IMR-90 (cell line): Measurements from ENCODE around the gene WDR17. TPM values are rescaled to one million over a fixed set of nuclear protein-coding genes. Genes with fewer than 3 reads are reported as not detected.

ENCODE experiments used
- ATAC-seq: fragments of 200-7000 bp; cut with Tn5 transposase; 2 replicates; pipeline ENCODE4 v1.9.1; 2020; ENCODE audit warnings: low read depth, mild to moderate bottlenecking, moderate library complexity
- BruUV-seq: library from RNA; stranded (reverse); fragments of 400-500 nt; replicated peaks from 2 replicates; lab custom pipeline; 2021; lab: Mats Ljungman, UMichigan
- CTCF ChIA-PET: fragments of 300-600 bp; formaldehyde crosslinking; extraction: SDS; loops from one replicate; lab custom pipeline; 2021; ENCODE audit warnings: antibody characterized with exemption; lab: Yijun Ruan, JAX
- POLR2A ChIA-PET: fragments of 300-600 bp; sonication (Branson Sonifier 250); formaldehyde crosslinking; loops from one replicate; lab custom pipeline; 2022; ENCODE audit warnings: antibody characterized with exemption; ENCODE audit not compliant: unreplicated experiment; lab: Charles Lee
- DNase-seq: peaks from one replicate; pipeline ENCODE4 v3.0.0; 2013
- H2AFZ ChIP-seq: replicated peaks from 2 replicates; pipeline ENCODE3; 2013; ENCODE audit warnings: low read length, mild to moderate bottlenecking; ENCODE audit not compliant: poor library complexity
- H2AK5ac ChIP-seq: 2 replicates; pipeline ENCODE4 v1.6.1; 2013; ENCODE audit warnings: low read depth, low read length, inconsistent platforms
- H2AK9ac ChIP-seq: replicated peaks from 2 replicates; pipeline ENCODE3; 2013; ENCODE audit warnings: mild to moderate bottlenecking, low read depth, low read length, moderate library complexity; ENCODE audit not compliant: poor library complexity
- H2BK120ac ChIP-seq: 2 replicates; pipeline ENCODE4 v1.6.1; 2013; ENCODE audit warnings: low read depth, low read length, inconsistent platforms
- H2BK15ac ChIP-seq: 3 replicates; pipeline ENCODE4 v1.6.1; 2013; ENCODE audit warnings: low read depth, low read length, inconsistent platforms
- H2BK20ac ChIP-seq: 2 replicates; pipeline ENCODE4 v1.6.1; 2013; ENCODE audit warnings: low read depth, mild to moderate bottlenecking, inconsistent platforms, low read length, moderate library complexity
- H2BK5ac ChIP-seq: 2 replicates; pipeline ENCODE4 v1.6.1; 2013; ENCODE audit warnings: mild to moderate bottlenecking, low read depth, low read length, inconsistent platforms; ENCODE audit not compliant: poor library complexity, severe bottlenecking
- H3K14ac ChIP-seq: replicated peaks from 2 replicates; pipeline ENCODE4 v1.6.1; 2013; ENCODE audit warnings: low read depth, low read length, inconsistent platforms
- H3K18ac ChIP-seq: 2 replicates; pipeline ENCODE4 v1.6.1; 2013; ENCODE audit warnings: low read depth, low read length, control low read depth
- H3K23ac ChIP-seq: 2 replicates; pipeline ENCODE4 v1.6.1; 2013; ENCODE audit warnings: low read depth, low read length, inconsistent platforms
- H3K27ac ChIP-seq: 2 replicates; pipeline ENCODE4 v1.5.1; 2013; ENCODE audit warnings: mild to moderate bottlenecking, control low read depth, low read length; ENCODE audit not compliant: insufficient read depth
- H3K27me3 ChIP-seq: 2 replicates; pipeline ENCODE4 v1.6.1; 2013; ENCODE audit warnings: low read length; ENCODE audit not compliant: control insufficient read depth, insufficient read depth
- H3K36me3 ChIP-seq: 2 replicates; pipeline ENCODE4 v1.6.1; 2013; ENCODE audit warnings: low read length, mixed read lengths; ENCODE audit not compliant: control insufficient read depth, insufficient read depth
- H3K4ac ChIP-seq: 2 replicates; pipeline ENCODE4 v1.6.1; 2013; ENCODE audit warnings: low read depth, low read length, inconsistent platforms
- H3K4me1 ChIP-seq: 2 replicates; pipeline ENCODE4 v1.6.1; 2013; ENCODE audit warnings: low read length, mixed read lengths; ENCODE audit not compliant: control insufficient read depth, insufficient read depth
- H3K4me2 ChIP-seq: 2 replicates; pipeline ENCODE4 v1.6.1; 2013; ENCODE audit warnings: low read depth, mild to moderate bottlenecking, control low read depth, low read length, moderate library complexity
- H3K4me3 ChIP-seq: 2 replicates; pipeline ENCODE4 v1.5.1; 2013; ENCODE audit warnings: low read depth, mild to moderate bottlenecking, control low read depth, low read length, moderate library complexity; ENCODE audit not compliant: insufficient read depth
- H3K56ac ChIP-seq: 2 replicates; pipeline ENCODE4 v1.6.1; 2013; ENCODE audit warnings: low read length, inconsistent platforms; ENCODE audit not compliant: insufficient read depth; ENCODE audit errors: extremely low read depth
- H3K79me1 ChIP-seq, 2 experiments: 2 replicates each; pipeline ENCODE4 v1.6.1; 2013; ENCODE audit warnings: low read length in 2 of 2, inconsistent platforms in 1 of 2, low read depth in 1 of 2
- H3K9ac ChIP-seq: 2 replicates; pipeline ENCODE4 v1.6.1; 2013; ENCODE audit warnings: low read depth, low read length, control low read depth
- H3K9me1 ChIP-seq: 2 replicates; pipeline ENCODE4 v1.6.1; 2013; ENCODE audit warnings: low read length, inconsistent platforms; ENCODE audit not compliant: insufficient read depth
- H3K9me3 ChIP-seq: 2 replicates; pipeline ENCODE4 v1.6.1; 2013; ENCODE audit warnings: low read length; ENCODE audit not compliant: control insufficient read depth, insufficient read depth
- H4K20me1 ChIP-seq: 2 replicates; pipeline ENCODE4 v1.6.1; 2013; ENCODE audit warnings: low read length, inconsistent platforms; ENCODE audit not compliant: insufficient read depth
- H4K5ac ChIP-seq: 2 replicates; pipeline ENCODE4 v1.6.1; 2013; ENCODE audit warnings: mild to moderate bottlenecking, low read depth, low read length, control low read depth
- H4K8ac ChIP-seq, 2 experiments: 2 replicates each; pipeline ENCODE4 v1.6.1; 2013; ENCODE audit warnings: low read depth in 2 of 2, low read length in 2 of 2, control low read depth in 1 of 2, inconsistent platforms in 1 of 2
- H4K91ac ChIP-seq: 2 replicates; pipeline ENCODE4 v1.6.1; 2013; ENCODE audit warnings: low read depth, low read length, inconsistent platforms; ENCODE audit not compliant: insufficient read depth
- CHD1 ChIP-seq: IDR thresholded peaks from 2 replicates; pipeline ENCODE4 v1.6.1; 2012; ENCODE audit warnings: low read depth, low read length, improper control_type of control experiment
- RCOR1 ChIP-seq: IDR thresholded peaks from 2 replicates; pipeline ENCODE4 v1.6.1; 2012; ENCODE audit warnings: mild to moderate bottlenecking, low read length, improper control_type of control experiment; ENCODE audit not compliant: insufficient replicate concordance
- RFX5 ChIP-seq: IDR thresholded peaks from 2 replicates; pipeline ENCODE4 v1.8.0; 2012; ENCODE audit warnings: low read depth, mild to moderate bottlenecking, low read length, moderate library complexity
- WGBS, 2 experiments: methylation state at CpG; one replicate each; pipeline versions ENCODE4 v1.1.5 to v1.1.7; 2013; ENCODE audit warnings: missing lambda C conversion rate in 2 of 2; ENCODE audit not compliant: insufficient read length in 1 of 2; ENCODE audit errors: extremely low coverage in 2 of 2; 5-methylcytosine and 5-hydroxymethylcytosine counted together
- dilution Hi-C: fragments of 300-500 bp; cut with HindIII; formaldehyde crosslinking; loops from one replicate; pipeline ENCODE4 v1.14.3; 2018; ENCODE audit warnings: low sequenced_read_pairs; ENCODE audit not compliant: unreplicated experiment
- in situ Hi-C: fragments of 300-500 bp; cut with MboI; formaldehyde crosslinking; loops from 3 replicates; pipeline ENCODE4 v1.14.3; 2019; ENCODE audit warnings: low sequenced_read_pairs, inconsistent platforms, mixed read lengths
- intact Hi-C: fragments of 100-400 bp; cut with micrococcal nuclease; formaldehyde crosslinking; loops from 2 replicates; pipeline ENCODE4 v1.10.0; 2022
- polyA plus RNA-seq, 3 experiments: library from polyadenylated mRNA; depleted of rRNA; stranded (reverse); fragments of >200 nt; gene quantifications; 2 replicates each; pipeline ENCODE4 v1.2.3, GENCODE V29; 2012; ENCODE audit warnings: low replicate concordance in 1 of 3
- total RNA-seq: library from RNA; depleted of rRNA; stranded (reverse); fragments of >200 nt; gene quantifications from 2 replicates; pipeline ENCODE4 v1.2.3, GENCODE V29; 2012

WDR17 gene
- total and polyA plus RNA-seq, 2 of the 4 experiments (the other 2 are of a cell fraction), result 0.53 to 0.54 TPM

GRCh38 chr4:176016601-176017000, 49.0 kb upstream of the WDR17 start:
- no peak overlapping the region for H4K8ac ChIP-seq
- H3K9me1 ChIP-seq, result no peaks in the 10 kb centered on the region
- no peak overlapping the region for H2AK9ac ChIP-seq
- in situ Hi-C loops, result no loop called here
- no peak overlapping the region for H3K56ac ChIP-seq
- no peak overlapping the region for H3K14ac ChIP-seq
- H2AK5ac ChIP-seq, result no peak overlapping the region
- no peak overlapping the region for H2AFZ ChIP-seq
- H3K4ac ChIP-seq, result no peak overlapping the region
- ATAC-seq (no peak), DNase-seq (no peak)
- H3K4me2 ChIP-seq, result no peak overlapping the region
- no peak overlapping the region for H3K4me3 ChIP-seq
- dilution Hi-C loops, result no loop called here
- no CpG with 5 or more reads among the region's 4 CpGs for WGBS, 2 experiments
- H2BK15ac ChIP-seq, result no peak overlapping the region
- H3K27me3 ChIP-seq, result no peaks in the 10 kb centered on the region; the same call in 1 of the 2 replicates
- no peak overlapping the region for H3K9ac ChIP-seq
- H4K91ac ChIP-seq, result no peak overlapping the region
- H3K23ac ChIP-seq, result no peak overlapping the region
- no peaks in the 10 kb centered on the region for H3K4me1 ChIP-seq
- no peaks in the 10 kb centered on the region for H3K9me3 ChIP-seq
- no peak overlapping the region for H2BK120ac ChIP-seq
- TF ChIP-seq RCOR1 (no peak), CHD1 (no peak), RFX5 (no peak)
- no peak overlapping the region for H3K27ac ChIP-seq
- no peak overlapping the region for H3K18ac ChIP-seq
- H2BK5ac ChIP-seq, result no peak overlapping the region
- no peak overlapping the region for H2BK20ac ChIP-seq
- no peak overlapping the region for H4K5ac ChIP-seq
- intact Hi-C loops, result no loop called here
- POLR2A ChIA-PET, result no interaction called here
- CTCF ChIA-PET, result no interaction called here
- H4K20me1 ChIP-seq, result no peaks in the 10 kb centered on the region
- no TSS peak for BruUV-seq
- no peaks in the 10 kb centered on the region for H3K79me1 ChIP-seq
- no peaks in the 10 kb centered on the region for H3K36me3 ChIP-seq
